Cardiac fibroblast (primary cell): ENCODE data around the gene MRRF.

Experiments used
- DNase-seq, 2 donors: peaks; one replicate each; pipeline versions ENCODE4 v3.0.0 to v3.0.0-alpha.2; 2010; ENCODE audit warnings: low read depth in 2 of 2
- H3K4me3 ChIP-seq, 2 donors: replicated peaks in 1 of 2; 1 replicate in 1 of 2; 2 replicates in 1 of 2; pipeline ENCODE4 v1.5.1; 2011; ENCODE audit warnings: low read depth in 2 of 2, low read length in 2 of 2, mild to moderate bottlenecking in 2 of 2, moderate library complexity in 1 of 2
- TF ChIP-seq, protein P1 (sequence below): IDR thresholded peaks from one replicate; pipeline ENCODE4 v1.5.1; 2011; ENCODE audit warnings: low read depth, mild to moderate bottlenecking, low read length, inconsistent platforms

Gene MRRF

DNA sequence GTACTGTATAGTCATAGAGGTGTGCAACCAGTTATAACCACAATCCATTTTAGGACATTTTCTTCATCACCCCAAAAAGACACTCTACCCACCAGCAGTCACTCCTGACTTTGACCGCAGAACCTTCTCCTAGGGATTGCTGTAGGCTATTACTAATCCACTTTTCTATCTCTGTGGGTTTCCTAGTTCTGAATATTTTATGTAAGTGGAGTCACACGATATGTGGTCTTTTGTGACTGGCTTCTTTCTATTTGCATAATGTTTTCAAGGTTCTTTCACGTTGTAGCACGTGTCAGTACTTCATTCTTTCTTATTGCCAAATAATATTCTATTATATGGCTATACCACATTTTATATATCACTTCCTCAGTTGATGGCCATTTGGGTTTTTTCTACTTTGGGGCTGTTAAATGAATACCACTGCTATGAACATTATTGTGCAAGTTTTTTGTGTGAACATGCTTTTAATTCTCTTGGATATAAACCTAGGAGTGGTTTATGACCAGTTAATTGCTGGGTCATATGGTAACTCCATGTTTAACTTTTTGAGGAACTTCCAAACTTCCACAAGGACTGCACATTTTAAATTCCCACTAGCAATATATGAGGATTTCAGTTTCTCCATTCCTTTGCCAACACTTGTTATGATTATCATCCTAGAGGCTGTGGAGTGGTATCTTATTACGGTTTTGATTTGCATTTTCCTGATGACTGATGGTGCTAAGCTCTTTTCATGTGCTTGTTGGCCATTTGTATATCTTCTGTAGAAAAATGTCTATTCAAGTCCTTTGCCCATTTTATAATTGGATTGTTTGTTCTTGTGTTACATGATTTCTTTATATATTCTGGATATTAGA, 37.8 kb downstream of the MRRF start:
- DNase-seq = no peak
- TF ChIP-seq, protein P1, sequence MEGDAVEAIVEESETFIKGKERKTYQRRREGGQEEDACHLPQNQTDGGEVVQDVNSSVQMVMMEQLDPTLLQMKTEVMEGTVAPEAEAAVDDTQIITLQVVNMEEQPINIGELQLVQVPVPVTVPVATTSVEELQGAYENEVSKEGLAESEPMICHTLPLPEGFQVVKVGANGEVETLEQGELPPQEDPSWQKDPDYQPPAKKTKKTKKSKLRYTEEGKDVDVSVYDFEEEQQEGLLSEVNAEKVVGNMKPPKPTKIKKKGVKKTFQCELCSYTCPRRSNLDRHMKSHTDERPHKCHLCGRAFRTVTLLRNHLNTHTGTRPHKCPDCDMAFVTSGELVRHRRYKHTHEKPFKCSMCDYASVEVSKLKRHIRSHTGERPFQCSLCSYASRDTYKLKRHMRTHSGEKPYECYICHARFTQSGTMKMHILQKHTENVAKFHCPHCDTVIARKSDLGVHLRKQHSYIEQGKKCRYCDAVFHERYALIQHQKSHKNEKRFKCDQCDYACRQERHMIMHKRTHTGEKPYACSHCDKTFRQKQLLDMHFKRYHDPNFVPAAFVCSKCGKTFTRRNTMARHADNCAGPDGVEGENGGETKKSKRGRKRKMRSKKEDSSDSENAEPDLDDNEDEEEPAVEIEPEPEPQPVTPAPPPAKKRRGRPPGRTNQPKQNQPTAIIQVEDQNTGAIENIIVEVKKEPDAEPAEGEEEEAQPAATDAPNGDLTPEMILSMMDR = no peak
- no peak overlapping the region for H3K4me3 ChIP-seq

DNA sequence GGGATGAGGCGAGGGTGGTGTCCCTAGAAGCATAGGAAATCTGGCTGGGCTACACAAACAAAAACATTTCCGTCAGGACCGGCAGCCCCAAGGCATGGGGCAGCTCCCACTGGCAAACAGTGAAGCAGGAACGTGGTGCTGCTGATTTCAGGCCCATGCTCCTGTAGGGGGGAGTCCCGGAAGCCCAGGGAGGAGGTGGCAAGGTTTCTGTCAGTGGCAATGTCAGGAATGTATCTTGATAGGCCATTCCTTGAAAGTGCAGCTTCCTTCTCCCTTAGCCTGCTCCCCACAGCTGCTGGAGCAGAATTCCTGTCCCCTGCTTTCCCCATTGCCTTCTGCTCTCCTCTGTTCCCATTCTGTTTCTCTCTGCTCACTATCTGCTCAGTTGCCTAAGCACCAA, 42.4 kb downstream of the MRRF start:
- DNase-seq = no peak
- no peak overlapping the region for H3K4me3 ChIP-seq
- TF ChIP-seq, protein P1 = no peak

DNA sequence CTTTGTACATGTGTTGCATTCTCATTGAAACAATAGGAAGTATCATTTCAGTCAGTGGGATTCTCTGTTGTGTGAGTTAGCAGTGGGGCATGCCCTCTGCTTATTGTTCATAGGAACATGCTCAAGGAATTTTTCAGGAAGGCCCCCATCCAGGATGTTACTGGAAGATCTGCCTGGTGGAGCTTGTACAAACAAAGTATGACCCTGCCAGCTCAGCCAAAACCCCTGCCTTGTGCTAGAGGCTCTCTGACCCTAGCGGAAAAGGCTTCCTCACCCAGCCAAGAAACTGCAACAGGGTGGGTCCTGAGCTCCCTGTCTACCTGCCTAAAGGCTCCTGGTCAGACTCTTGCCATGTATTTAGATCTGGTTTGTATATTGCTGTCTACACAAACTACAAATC, 43.2 kb downstream of the MRRF start:
- no peak overlapping the region for H3K4me3 ChIP-seq
- TF ChIP-seq, protein P1 = no peak
- peak; percentile 18 to 32 for DNase-seq

DNA sequence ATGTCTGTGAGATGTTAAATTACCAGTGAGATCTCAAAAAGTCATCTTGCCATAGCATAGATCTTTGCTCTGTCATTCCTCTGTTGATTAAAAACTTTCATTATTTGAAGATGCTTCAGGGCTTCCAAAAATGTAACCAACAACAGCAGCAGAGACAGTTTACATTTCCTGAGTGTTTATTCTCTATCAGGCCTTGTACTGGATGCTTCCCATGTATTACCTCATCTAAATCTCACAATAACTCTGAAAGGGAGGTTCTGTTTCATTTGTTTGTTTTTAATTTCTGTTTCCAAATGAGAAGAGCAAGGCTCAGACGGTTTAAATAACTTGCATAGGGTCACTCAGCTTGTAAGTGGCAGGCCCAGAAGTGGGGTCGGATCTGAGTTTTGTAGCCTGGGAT, 45.2 kb downstream of the MRRF start:
- H3K4me3 ChIP-seq = no peak overlapping the region
- DNase-seq = no peak
- TF ChIP-seq, protein P1 = no peak

DNA sequence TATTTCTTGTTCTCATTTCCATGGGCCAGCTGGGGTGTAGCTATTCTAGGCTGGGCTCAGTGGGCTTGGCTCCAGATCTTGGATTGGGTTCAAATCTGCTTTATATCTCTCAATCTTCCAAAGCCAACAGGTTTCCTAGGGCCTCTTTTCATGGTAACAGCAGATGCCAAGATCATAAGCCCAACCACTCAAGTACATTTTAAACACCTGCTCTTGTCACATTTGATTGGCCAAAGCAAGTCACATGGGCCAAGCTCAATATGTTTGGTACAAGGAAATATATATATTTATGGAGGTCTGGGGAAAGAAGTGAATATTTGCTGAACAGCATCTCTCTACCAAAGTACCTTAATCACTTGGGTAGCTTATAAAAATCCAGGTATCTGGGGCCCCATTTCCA, 49.5 kb downstream of the MRRF start:
- TF ChIP-seq, protein P1 = no peak
- no peak for DNase-seq
- H3K4me3 ChIP-seq = no peak overlapping the region

DNA sequence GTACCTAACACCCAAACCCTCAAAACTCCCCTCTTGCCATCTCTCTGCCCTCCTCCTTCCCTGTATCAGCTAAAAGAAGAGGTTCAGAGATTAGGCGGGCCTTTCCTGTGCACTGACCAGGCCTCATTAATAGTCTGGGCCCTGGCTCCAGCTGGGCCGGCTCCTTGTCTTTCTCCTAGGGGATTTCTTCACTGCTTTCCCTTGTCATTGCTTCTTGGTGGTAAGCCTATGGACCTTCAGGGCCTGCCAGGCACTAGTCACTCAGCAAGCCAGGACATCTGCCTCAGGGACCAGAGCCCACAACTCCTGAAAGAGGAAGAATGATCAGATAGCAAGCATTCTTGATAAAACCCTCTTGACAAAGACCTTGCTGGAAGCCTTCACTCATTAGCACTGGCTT, 50.9 kb downstream of the MRRF start:
- TF ChIP-seq, protein P1 = no peak
- peak in 1 of 2 donors; percentile 25 for DNase-seq
- no peak overlapping the region for H3K4me3 ChIP-seq
